ENCODE measurements around the gene UGT1A10.
"Not testable (repeated sequence)": the region's sequence is repeated elsewhere in the genome, so short reads cannot be mapped to it uniquely, and the experiment has no call there.

UGT1A10 gene

DNA sequence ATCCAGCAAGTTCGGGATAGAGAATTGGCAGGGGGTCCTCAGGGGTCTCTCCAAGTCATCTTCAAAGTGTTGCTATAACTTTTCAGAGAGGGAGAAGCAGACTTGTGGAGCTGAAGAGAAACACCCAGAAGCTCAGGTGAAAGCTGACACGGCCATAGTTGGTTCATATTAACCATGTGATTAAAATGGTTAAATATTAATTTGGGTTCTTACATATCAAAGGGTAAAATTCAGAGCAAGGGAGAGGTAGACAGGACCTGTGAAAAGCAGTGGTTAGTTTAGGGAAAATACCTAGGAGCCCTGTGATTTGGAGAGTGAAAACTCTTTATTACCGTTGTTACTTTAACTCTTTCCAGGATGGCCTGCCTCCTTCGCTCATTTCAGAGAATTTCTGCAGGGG, 56.4 kb downstream of the UGT1A10 start, which contains the start of gene UGT1A6:
Gene UGT1A6 (plus strand): TSS at position 243 of the 400 bp plus-strand sequence. CDS start 115 bp downstream, at position 358.
- no peak for DNase-seq (ENCODE audit: low spot score)

GRCh38 chr2:233693963-233694362, 57.7 kb downstream of the UGT1A10 start:
- no peak for DNase-seq (ENCODE audit: low spot score)

DNA sequence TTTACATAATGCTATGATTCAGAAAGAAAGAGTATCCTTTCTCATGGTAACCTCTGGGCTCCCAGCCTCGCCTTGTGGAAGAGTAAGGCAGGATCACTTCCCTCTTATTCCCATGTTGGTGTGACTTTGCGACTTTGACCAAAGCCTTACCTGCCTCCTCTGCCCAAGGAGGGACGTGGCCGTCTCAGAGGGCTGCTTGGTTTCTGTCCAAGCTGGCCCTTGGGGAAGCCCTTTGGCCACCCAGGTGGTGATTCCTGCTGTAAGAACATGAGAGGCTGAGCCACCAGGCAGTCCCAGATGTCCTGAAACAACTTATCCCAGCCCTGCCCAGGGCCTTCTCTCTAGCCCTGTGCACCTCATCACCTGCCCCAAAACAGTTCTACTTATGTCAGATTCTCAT, 62.5 kb downstream of the UGT1A10 start:
- no peak for DNase-seq (ENCODE audit: low spot score)

GRCh38 chr2:233699424-233700027, 63.3 kb downstream of the UGT1A10 start:
- DNase-seq (ENCODE audit: low spot score) = no peak

GRCh38 chr2:233700028-233700635, 63.9 kb downstream of the UGT1A10 start:
- DNase-seq (ENCODE audit: low spot score) = no peak

DNA sequence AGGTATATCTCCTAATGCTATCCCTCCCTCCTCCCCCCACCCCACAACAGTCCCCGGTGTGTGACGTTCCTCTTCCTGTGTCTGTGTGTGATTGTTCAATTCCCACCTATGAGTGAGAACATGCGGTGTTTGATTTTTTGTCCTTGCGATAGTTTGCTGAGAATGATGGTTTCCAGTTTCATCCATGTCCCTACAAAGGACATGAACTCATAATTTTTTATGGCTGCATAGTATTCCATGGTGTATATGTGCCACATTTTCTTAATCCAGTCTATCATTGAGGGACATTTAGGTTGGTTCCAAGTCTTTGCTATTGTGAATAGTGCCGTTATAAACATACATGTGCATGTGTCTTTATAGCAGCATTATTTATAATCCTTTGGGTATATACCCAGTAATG, 64.6 kb downstream of the UGT1A10 start:
- not testable (repeated sequence) for DNase-seq (ENCODE audit: low spot score)

DNA sequence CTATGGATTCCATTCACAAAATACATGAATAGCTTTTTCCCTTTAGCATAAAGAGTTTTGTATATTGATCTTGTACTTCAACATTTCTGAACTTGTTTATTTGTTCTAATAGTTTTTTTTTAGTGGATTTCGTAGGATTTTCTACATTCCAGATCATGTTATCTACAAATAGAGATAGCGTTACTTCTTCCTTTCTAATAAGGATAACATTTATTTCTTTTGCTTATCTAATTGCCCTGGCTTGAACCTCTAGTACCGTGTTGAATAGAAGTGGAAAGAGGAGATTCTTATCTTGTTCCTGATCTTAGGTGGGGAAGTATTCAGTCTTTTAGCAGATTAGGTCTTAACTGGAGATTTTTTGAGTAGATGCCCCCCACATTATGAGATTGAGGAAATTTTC, 66.0 kb downstream of the UGT1A10 start:
- DNase-seq (ENCODE audit: low spot score) = no peak

DNA sequence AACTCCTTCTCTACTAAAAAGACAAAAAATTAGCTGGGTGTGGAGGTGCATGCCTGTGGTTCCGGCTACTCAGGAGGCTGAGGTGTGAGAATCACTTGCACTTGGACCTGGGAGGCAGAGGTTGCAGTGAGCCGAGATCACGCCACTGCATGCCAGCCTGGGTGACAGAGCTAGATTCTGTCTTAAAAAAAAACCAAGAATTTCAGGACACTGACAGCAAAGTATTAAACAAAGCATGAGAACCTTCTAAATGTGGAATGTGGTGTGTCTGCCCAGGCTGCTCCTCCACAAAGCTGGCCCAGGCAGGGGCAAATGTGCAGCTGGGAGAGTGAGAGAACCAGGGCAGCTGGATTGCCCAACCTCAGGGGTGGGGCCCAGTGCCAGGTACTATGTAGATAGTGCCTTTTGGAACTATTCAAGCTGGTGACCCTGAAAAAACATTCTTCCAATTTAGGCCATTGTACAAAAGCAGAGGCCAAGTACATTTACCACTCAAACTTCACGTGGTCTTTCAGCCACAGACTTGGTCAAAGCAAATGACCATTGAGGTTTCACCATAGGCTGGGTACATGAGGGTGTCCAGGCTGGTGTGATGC, 69.8 kb downstream of the UGT1A10 start:
- no peak for DNase-seq (ENCODE audit: low spot score)

GRCh38 chr2:233706720-233707119, 70.5 kb downstream of the UGT1A10 start:
- no peak for DNase-seq (ENCODE audit: low spot score)

DNA sequence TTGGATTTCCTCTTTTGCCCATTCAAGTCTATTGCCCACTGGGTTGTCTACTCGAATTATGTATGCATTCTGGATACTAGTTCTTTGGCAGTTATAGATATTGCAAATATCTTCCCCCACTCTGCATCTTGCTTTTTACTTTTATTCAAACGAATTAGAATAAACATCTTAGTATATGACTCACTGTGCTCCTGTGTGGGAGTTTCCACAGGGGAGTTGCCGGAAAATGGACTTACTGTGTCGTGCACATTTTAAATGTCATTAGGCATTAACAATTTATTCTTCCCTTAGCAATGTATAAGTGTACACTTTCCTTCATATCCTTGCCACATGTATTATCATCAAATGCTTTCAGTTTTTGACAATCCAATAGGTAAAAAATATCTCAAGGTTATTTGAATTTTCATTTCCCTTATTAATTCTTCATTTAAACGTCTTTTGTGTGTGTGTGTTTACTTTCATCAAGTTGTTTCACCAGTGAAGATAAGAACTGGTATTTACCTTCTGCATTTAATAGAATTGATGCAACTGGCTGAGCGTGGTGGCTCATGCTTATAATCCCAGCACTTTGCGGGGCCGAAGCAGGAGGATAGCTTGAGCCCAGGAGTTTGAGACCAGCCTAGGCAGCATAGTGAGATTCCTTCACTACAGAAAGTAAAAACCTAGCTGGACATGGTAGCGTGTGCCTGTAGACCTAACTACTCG, 71.8 kb downstream of the UGT1A10 start:
- DNase-seq (ENCODE audit: low spot score) = no peak

DNA sequence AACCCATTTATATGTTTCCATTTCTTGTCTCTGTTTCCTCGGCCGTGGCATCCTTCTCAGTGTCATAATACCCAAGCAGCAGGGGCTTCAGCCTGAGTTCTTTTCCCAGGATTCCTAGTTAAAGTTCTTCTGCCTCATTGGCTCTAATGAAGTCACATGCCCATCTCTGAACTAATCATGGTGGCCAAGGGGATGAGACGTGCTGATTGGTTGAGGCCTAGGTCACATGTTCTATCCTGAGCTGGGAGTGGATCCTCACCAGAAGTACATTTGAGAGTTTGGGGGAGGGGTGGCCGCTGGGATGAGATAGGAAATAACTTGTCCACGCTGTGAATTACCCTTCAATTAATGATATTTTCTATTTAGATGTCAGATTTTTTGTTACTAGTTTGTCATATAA, 72.7 kb downstream of the UGT1A10 start:
- no peak for DNase-seq (ENCODE audit: low spot score)

DNA sequence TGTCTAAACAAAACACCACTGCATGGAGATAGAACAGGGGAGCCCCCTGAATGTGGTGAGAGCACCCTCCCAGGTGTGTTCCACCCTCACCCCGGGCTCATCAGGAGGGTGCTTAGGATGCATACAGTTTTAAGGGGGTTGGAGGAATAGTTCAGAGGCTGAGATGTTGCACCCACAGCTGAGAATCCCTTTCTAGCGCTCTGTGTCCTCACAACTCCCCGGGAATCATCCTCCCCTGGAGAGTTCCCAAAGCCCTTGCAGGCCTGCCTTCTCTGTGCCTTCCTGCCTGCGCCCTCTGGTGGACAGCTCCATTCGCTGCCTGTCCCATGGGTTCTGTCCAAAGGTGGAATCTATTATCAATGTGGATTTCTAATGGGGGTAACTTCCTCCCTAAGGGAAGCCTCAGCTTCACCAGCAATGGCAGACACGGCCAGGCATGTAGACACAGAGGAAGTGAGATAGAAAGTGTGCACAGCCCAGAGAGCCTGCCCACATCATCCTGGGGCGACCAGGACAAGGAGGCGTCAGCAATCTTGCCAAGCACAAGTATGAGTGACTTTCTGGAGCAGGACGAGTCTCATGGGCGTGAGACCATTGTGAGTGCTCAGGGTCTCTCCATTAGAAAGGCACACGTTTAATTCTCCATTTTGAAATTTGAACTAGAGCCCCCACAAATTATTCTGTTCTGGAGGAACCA, 75.2 kb downstream of the UGT1A10 start:
- DNase-seq (ENCODE audit: low spot score) = peak; percentile 63

DNA sequence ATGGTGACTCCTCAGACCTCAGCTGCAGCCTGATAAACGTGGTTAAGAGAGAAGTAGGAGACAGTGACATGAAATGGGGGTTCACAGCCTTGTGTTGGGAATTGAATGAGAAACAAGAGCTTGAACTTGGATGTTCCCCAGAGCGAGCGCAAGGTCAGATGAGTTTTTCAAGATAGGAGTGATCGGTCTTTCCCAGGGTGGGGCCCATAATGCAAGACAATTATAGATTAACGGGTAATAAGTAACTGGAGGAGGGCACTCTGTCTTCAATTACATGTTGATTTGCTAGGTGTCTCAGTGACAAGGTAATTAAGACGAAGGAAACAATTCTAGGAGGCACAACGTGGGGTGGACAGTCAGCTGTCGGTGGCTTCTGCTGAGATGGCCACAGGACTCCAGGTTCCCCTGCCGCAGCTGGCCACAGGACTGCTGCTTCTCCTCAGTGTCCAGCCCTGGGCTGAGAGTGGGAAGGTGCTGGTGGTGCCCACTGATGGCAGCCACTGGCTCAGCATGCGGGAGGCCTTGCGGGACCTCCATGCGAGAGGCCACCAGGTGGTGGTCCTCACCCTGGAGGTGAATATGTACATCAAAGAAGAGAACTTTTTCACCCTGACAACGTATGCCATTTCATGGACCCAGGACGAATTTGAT, 76.5 kb downstream of the UGT1A10 start, which contains the start of gene UGT1A5:
Gene UGT1A5 (plus strand): TSS at position 297 of the 651 bp plus-strand sequence. CDS start 85 bp downstream, at position 382.
- no peak for DNase-seq (ENCODE audit: low spot score)

GRCh38 chr2:233713262-233713615, 77.0 kb downstream of the UGT1A10 start:
- DNase-seq (ENCODE audit: low spot score) = no peak

GRCh38 chr2:233714121-233714520, 77.9 kb downstream of the UGT1A10 start:
- no peak for DNase-seq (ENCODE audit: low spot score)

DNA sequence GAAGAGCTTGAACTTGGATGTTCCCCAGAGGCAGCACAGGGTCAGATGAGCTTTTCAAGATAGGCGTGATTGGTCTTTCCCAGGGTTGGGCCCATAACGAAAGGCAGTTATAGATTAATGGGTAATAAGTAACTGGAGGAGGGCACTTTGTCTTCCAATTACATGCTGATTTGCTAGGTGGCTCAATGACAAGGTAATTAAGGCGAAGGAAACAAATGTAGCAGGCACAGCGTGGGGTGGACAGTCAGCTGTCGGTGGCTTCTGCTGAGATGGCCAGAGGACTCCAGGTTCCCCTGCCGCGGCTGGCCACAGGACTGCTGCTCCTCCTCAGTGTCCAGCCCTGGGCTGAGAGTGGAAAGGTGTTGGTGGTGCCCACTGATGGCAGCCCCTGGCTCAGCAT, 82.3 kb downstream of the UGT1A10 start, which contains the start of gene UGT1A4:
Gene UGT1A4 (plus strand): TSS at position 185 of the 400 bp plus-strand sequence. CDS start 85 bp downstream, at position 270.
- no peak for DNase-seq (ENCODE audit: low spot score)

DNA sequence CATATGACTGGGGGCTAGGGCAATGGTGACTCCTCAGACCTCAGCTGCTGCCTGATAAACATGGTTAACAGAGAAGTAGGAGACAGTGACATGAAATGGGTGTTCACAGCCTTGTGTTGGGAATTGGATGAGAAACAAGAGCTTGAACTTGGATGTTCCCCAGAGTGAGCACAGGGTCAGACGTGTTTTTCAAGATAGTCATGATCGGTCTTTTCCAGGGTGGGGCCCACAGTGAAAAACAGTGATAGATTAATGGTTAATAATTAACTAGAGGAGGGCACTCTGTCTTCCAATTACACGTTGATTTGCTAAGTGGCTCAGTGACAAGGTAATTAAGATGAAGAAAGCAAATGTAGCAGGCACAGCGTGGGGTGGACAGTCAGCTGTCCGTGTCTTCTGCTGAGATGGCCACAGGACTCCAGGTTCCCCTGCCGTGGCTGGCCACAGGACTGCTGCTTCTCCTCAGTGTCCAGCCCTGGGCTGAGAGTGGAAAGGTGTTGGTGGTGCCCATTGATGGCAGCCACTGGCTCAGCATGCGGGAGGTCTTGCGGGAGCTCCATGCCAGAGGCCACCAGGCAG, 92.6 kb downstream of the UGT1A10 start, which contains the start of gene UGT1A3:
Gene UGT1A3 (plus strand): TSS at position 320 of the 579 bp plus-strand sequence. CDS start 85 bp downstream, at position 405.
- DNase-seq (ENCODE audit: low spot score) = no peak

DNA sequence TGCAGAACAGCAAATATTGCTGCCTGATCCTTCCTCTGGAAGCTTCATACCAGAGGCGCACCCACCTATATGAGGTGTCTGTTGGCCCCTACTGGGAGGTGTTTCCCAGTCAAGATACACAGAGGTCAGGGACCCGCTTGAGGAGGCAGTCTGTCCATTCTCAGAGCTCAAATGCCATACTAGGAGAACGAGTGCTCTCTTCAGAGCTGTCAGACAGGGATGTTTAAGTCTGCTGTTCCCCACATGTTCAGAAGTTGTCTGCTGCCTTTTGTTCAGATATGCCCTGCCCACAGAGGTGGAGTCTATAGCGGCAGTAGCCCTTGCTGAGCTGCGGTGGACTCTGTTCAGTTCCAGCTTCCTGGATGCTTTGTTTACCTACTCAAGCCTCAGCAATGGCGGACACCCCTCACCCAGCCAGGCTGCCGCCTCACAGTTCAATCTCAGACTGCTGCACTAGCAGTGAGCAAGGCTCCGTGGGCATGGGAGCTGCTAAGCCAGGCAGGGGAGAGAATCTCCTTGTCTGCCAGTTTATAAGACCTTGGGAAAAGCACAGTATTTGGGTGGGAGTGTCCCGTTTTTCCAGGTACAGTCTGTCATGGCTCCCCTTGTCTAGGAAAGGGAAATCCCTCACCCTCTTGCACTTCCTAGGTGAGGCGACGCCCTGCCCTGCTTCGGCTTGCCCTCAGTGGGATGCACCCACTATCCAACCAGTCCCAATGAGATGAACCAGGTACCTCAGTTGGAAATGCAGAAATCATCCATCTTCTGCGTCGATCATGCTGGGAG, 100.8 kb downstream of the UGT1A10 start:
- DNase-seq (ENCODE audit: low spot score) = not testable (repeated sequence)

- no peak for DNase-seq (ENCODE audit: low spot score)
These were observed 104.6 kb downstream of the UGT1A10 start for GRCh38 chr2:233740870-233741269.
